Measurements from ENCODE around the gene ATP6V0D1. TPM values are rescaled to one million over a fixed set of nuclear protein-coding genes. Genes with fewer than 3 reads are reported as not detected.

The ATP6V0D1 gene
- total and polyA plus RNA-seq, 10 donors: 37.3 to 133 (median 105) TPM

- H3K27ac ChIP-seq: peak overlapping the region in 5 of 8 donors; percentile 4 to 99 (median 95)
- H3K4me1 ChIP-seq: peaks cover 28 to 91% (median 77%) of the 10 kb centered on the region in 6 donors
- 82 to 94% (median 84%) methylated on average over 12 of the region's 12 CpGs for WGBS, 5 donors
These were observed 3.0 kb upstream of the ATP6V0D1 start for GRCh38 chr16:67483731-67484525.

GRCh38 chr16:67483150-67483549 lies 2.2 kb upstream of the ATP6V0D1 start, which contains the start of gene AGRP:
Gene AGRP (minus strand): TSS chr16:67483547. CDS start chr16:67483398, 149 bp downstream.
- no peaks in the 10 kb centered on the region for H3K27me3 ChIP-seq (replicated peaks in 1 of 7)
- H3K4me3 ChIP-seq: peak within 1 kb of the TSS in 7 of 8 donors; percentile 67 to 99 (median 88)
- peaks cover 0 to 35% (median 16%) of the 10 kb centered on the region in 6 donors for H3K36me3 ChIP-seq
- 87 to 100% (median 93%) methylated on average over 2 to 6 of the region's 6 CpGs for WGBS, 5 donors
- no peaks in the 10 kb centered on the region for H3K9me3 ChIP-seq
- peaks cover 30 to 91% (median 78%) of the 10 kb centered on the region in 6 donors for H3K4me1 ChIP-seq
- no peak for TF ChIP-seq CTCF (IDR thresholded peaks at IDR 0.05 in 8 of 11, conservative IDR thresholded peaks at IDR 0.05 in 3 of 11)
- TF ChIP-seq POLR2AphosphoS5 (IDR thresholded peaks at IDR 0.05): no peak
- TF ChIP-seq POLR2A (IDR thresholded peaks at IDR 0.05): no peak
- peak; percentile 80 for DNase-seq
- peak within 1 kb of the TSS; percentile 91 to 99 (median 95) for H3K27ac ChIP-seq
- intact Hi-C loops (cut with DNase I; ENCODE audit: low total_unique reads): no loop called here

More at GRCh38 chr16:67483731-67484525, 3.0 kb upstream of the ATP6V0D1 start:
- Histone ChIP-seq H3K9me3 (no peaks in the 10 kb centered on the region), H3K27me3 (replicated peaks in 1 of 7) (no peaks in the 10 kb centered on the region), H3K4me3 (peak overlapping the region in 1 of 8 donors; percentile 78), H3K36me3 (peaks cover 0 to 32% (median 16%) of the 10 kb centered on the region in 6 donors)
- no peak for DNase-seq
- intact Hi-C loops (cut with DNase I; ENCODE audit: low total_unique reads): no loop called here
- no peak for TF ChIP-seq CTCF (IDR thresholded peaks at IDR 0.05 in 8 of 11, conservative IDR thresholded peaks at IDR 0.05 in 3 of 11)
- no peak for TF ChIP-seq POLR2A (IDR thresholded peaks at IDR 0.05)
- no peak for TF ChIP-seq POLR2AphosphoS5 (IDR thresholded peaks at IDR 0.05)

GRCh38 chr16:67482233-67482924 lies 1.4 kb upstream of the ATP6V0D1 start:
- H3K27me3 ChIP-seq (replicated peaks in 1 of 7): no peaks in the 10 kb centered on the region
- H3K9me3 ChIP-seq: no peaks in the 10 kb centered on the region
- peaks cover 0 to 41% (median 16%) of the 10 kb centered on the region in 6 donors for H3K36me3 ChIP-seq
- H3K4me3 ChIP-seq: peak overlapping the region; percentile 67 to 99 (median 88)
- DNase-seq: peak; percentile 83
- peak overlapping the region; percentile 91 to 99 (median 95) for H3K27ac ChIP-seq
- TF ChIP-seq POLR2A (IDR thresholded peaks at IDR 0.05) (no peak), POLR2AphosphoS5 (IDR thresholded peaks at IDR 0.05) (no peak), CTCF (IDR thresholded peaks at IDR 0.05 in 8 of 11, conservative IDR thresholded peaks at IDR 0.05 in 3 of 11) (no peak)
- 60 to 70% (median 67%) methylated on average over 23 to 25 of the region's 25 CpGs for WGBS, 5 donors
- intact Hi-C loops (cut with DNase I; ENCODE audit: low total_unique reads): no loop called here
- peaks cover 26 to 91% (median 78%) of the 10 kb centered on the region in 6 donors for H3K4me1 ChIP-seq
